HG02610 (cell line): Measurements from ENCODE around the gene GPR55.
"Not testable (repeated sequence)": the region's sequence is repeated elsewhere in the genome, so short reads cannot be mapped to it uniquely, and the experiment has no call there.

Experiments
- ATAC-seq: cut with Tn5 transposase; IDR thresholded peaks from one replicate; pipeline ENCODE4 v1.9.1; 2021; ENCODE audit warnings: mild to moderate bottlenecking, moderate library complexity; ENCODE audit not compliant: unreplicated experiment

GPR55 gene

GRCh38 chr2:230924470-230925341, at the start of gene GPR55:
TSS of gene GPR55 (minus strand) at chr2:230925242. CDS start at chr2:230910962, 14,280 bp downstream.
- ATAC-seq: peak; percentile 35

- ATAC-seq: peak; percentile 94
These were observed 49.3 kb upstream of the GPR55 start for GRCh38 chr2:230974096-230974913.

- ATAC-seq: no peak
These were observed 47.0 kb upstream of the GPR55 start for GRCh38 chr2:230972046-230972445.

GRCh38 chr2:230969659-230970015, 44.6 kb upstream of the GPR55 start:
- no peak for ATAC-seq

GRCh38 chr2:230968921-230969658, 44.0 kb upstream of the GPR55 start:
- no peak for ATAC-seq

GRCh38 chr2:230968314-230968713, 43.3 kb upstream of the GPR55 start:
- not testable (repeated sequence) for ATAC-seq

- no peak for ATAC-seq
These were observed 42.1 kb upstream of the GPR55 start for GRCh38 chr2:230967113-230967512.

GRCh38 chr2:230964136-230964730, 39.2 kb upstream of the GPR55 start:
- no peak for ATAC-seq

GRCh38 chr2:230961091-230961491, 36.0 kb upstream of the GPR55 start:
- no peak for ATAC-seq

GRCh38 chr2:230960026-230960425, 35.0 kb upstream of the GPR55 start:
- no peak for ATAC-seq

GRCh38 chr2:230958820-230959756, 34.0 kb upstream of the GPR55 start:
- no peak for ATAC-seq

- ATAC-seq: no peak
These were observed 32.8 kb upstream of the GPR55 start for GRCh38 chr2:230957756-230958391.

GRCh38 chr2:230956827-230957755, 32.0 kb upstream of the GPR55 start:
- ATAC-seq: peak; percentile 64

- no peak for ATAC-seq
These were observed 30.2 kb upstream of the GPR55 start for GRCh38 chr2:230955163-230955737.

GRCh38 chr2:230954746-230955145, 29.7 kb upstream of the GPR55 start:
- no peak for ATAC-seq

- peak; percentile 50 for ATAC-seq
These were observed 28.8 kb upstream of the GPR55 start for GRCh38 chr2:230953845-230954244.

- no peak for ATAC-seq
These were observed 27.3 kb upstream of the GPR55 start for GRCh38 chr2:230952226-230952956.
